Measurements from ENCODE around the gene RFC4.
A peak's percentile ranks its signal among the peaks of the same experiment; 100 is the strongest.

RFC4 gene

GRCh38 chr3:186802701-186803100 is 3.6 kb downstream of the RFC4 start:
- no peak for ATAC-seq
- TF ChIP-seq ZNF70 (CRISPR knock-in tag; IDR thresholded peaks at IDR 0.05), result no peak
- no peak for TF ChIP-seq TOX (CRISPR knock-in tag; IDR thresholded peaks at IDR 0.05; ENCODE audit: borderline replicate concordance)
- no peak for TF ChIP-seq ISL1 (CRISPR knock-in tag; IDR thresholded peaks at IDR 0.05)
- no peak for TF ChIP-seq PATZ1 (CRISPR knock-in tag; IDR thresholded peaks at IDR 0.05; ENCODE audit: borderline replicate concordance)
- no peak for TF ChIP-seq OSR1 (CRISPR knock-in tag; IDR thresholded peaks at IDR 0.05)
- TF ChIP-seq CREB5 (CRISPR knock-in tag; IDR thresholded peaks at IDR 0.05; ENCODE audit: low read depth), result no peak
- TF ChIP-seq RARB (CRISPR knock-in tag; IDR thresholded peaks at IDR 0.05), result no peak
- TF ChIP-seq CSDC2 (CRISPR knock-in tag; IDR thresholded peaks at IDR 0.05), result no peak
- no peak for TF ChIP-seq TSHZ2 (CRISPR knock-in tag; IDR thresholded peaks at IDR 0.05)

- TF ChIP-seq BACH2 (CRISPR knock-in tag; IDR thresholded peaks at IDR 0.05; ENCODE audit: borderline replicate concordance), result no peak
- no peak for ATAC-seq
Measured at GRCh38 chr3:186800285-186800684, 6.0 kb downstream of the RFC4 start.

GRCh38 chr3:186798239-186798874 is 7.9 kb downstream of the RFC4 start:
- TF ChIP-seq POU6F1 (CRISPR knock-in tag; IDR thresholded peaks at IDR 0.05; ENCODE audit: borderline replicate concordance, low read depth), result no peak
- TF ChIP-seq ZFP30 (CRISPR knock-in tag; IDR thresholded peaks at IDR 0.05), result no peak
- TF ChIP-seq ZC3H10 (CRISPR knock-in tag; IDR thresholded peaks at IDR 0.05), result no peak
- TF ChIP-seq CREB5 (CRISPR knock-in tag; IDR thresholded peaks at IDR 0.05; ENCODE audit: low read depth), result no peak
- no peak for TF ChIP-seq TOX (CRISPR knock-in tag; IDR thresholded peaks at IDR 0.05; ENCODE audit: borderline replicate concordance)
- no peak for ATAC-seq

- peak; percentile 56 for ATAC-seq
- TF ChIP-seq OSR1 (CRISPR knock-in tag; IDR thresholded peaks at IDR 0.05) (no peak), CSRNP3 (CRISPR knock-in tag; IDR thresholded peaks at IDR 0.05) (peak; percentile 71), PATZ1 (CRISPR knock-in tag; IDR thresholded peaks at IDR 0.05; ENCODE audit: borderline replicate concordance) (no peak; the same call in none of the 2 replicates), RARB (CRISPR knock-in tag; IDR thresholded peaks at IDR 0.05) (0 out of 2 replicates have a peak, but pooled peaks have one; percentile 71), POU6F1 (CRISPR knock-in tag; IDR thresholded peaks at IDR 0.05; ENCODE audit: borderline replicate concordance, low read depth) (peak; percentile 51; the same call in 1 of the 2 replicates), CREB5 (CRISPR knock-in tag; IDR thresholded peaks at IDR 0.05; ENCODE audit: low read depth) (peak; percentile 61), ESRRG (CRISPR knock-in tag; IDR thresholded peaks at IDR 0.05) (peak; percentile 85; the same call in 1 of the 2 replicates)
Measured at GRCh38 chr3:186790261-186790981, 15.9 kb downstream of the RFC4 start.
